NT2/D1 (cell line): Measurements from ENCODE around the gene POU2AF1.

ENCODE experiments used
- SUZ12 ChIP-seq: IDR thresholded peaks from 2 replicates; pipeline ENCODE4 v1.6.1; 2011; ENCODE audit not compliant: insufficient read length, insufficient read depth; ENCODE audit errors: extremely low read depth
- YY1 ChIP-seq: IDR thresholded peaks from 2 replicates; pipeline ENCODE4 v1.6.1; 2011; ENCODE audit not compliant: insufficient read length, insufficient read depth
- ZNF274 ChIP-seq: IDR thresholded peaks from 2 replicates; pipeline ENCODE4 v1.6.1; 2011; ENCODE audit warnings: mild to moderate bottlenecking, low read depth, low read length

DNA sequence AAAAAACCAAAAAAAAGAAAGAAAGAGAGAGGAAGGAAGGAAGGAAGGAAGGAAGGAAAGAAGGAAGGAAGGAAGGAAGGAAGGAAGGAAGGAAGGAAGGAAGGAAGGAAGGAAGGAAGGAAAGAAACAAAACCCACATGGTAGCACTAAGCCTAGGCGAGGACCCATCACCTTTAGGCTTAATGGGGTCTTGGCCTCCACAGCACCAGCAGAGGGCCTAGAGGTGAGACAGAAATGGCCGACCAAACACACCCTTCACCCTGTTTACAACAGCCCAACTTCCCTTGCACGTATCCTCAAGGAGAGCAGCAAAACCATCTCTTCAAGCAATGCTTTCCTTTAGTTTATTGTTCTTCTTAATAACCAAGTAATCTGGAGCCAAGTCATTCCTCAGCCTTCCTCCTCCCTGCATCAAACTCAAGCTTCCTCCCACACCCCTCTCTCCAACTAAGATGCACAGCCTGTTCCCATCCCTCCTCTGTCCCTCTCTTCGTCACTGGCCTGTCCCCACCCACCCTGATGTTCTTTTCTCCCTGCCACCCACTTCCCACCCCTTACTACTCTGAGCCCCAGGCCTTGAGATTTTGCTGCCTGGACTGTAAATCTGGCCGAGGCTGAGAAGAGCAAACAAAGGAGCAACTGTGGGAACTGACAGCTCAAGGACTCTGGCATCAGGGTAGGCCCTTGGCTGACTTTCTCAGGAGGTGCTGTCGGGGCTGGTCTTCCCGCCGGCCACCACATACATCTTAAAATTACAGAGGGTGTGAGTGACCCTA lies 26.0 kb downstream of the POU2AF1 start:
- no peak for TF ChIP-seq YY1
- TF ChIP-seq ZNF274, result no peak
- no peak for TF ChIP-seq SUZ12
